Thoracic aorta (tissue), 2 donors: ENCODE measurements around the gene SLC17A2. TPM values are rescaled to one million over a fixed set of nuclear protein-coding genes. Genes with fewer than 3 reads are reported as not detected.

Experiments used
- ATAC-seq: fragments of 150-250 bp; one replicate; pipeline ENCODE4 v1.8.0; 2017; ENCODE audit warnings: low read depth; ENCODE audit not compliant: insufficient number of reproducible peaks, low FRiP score
- DNase-seq: peaks from one replicate; pipeline ENCODE4 v3.0.0-alpha.2; 2020; ENCODE audit warnings: low spot score
- H3K27ac ChIP-seq, 2 donors: fragments of 200-600 bp; sonication (generic); 1 replicate in 1 of 2; 2 replicates in 1 of 2; pipeline ENCODE4 v1.5.1; 2016; ENCODE audit warnings: mild to moderate bottlenecking in 2 of 2, moderate library complexity in 2 of 2
- H3K27me3 ChIP-seq: fragments of 200-600 bp; sonication (generic); replicated peaks from 2 replicates; pipeline ENCODE4 v1.6.0; 2016; ENCODE audit warnings: mild to moderate bottlenecking; ENCODE audit not compliant: insufficient read depth
- H3K36me3 ChIP-seq: fragments of 200-600 bp; sonication (generic); one replicate; pipeline ENCODE4 v1.5.1; 2016
- H3K4me1 ChIP-seq, 2 donors: fragments of 200-600 bp; sonication (generic); 1 replicate in 1 of 2; 2 replicates in 1 of 2; pipeline versions ENCODE4 v1.5.1 to v1.6.0; 2016; ENCODE audit warnings: low read depth in 2 of 2, mild to moderate bottlenecking in 1 of 2; ENCODE audit not compliant: control insufficient read depth in 1 of 2
- H3K4me3 ChIP-seq: fragments of 200-600 bp; sonication (generic); 2 replicates; pipeline ENCODE4 v1.5.1; 2016; ENCODE audit warnings: mild to moderate bottlenecking
- H3K9me3 ChIP-seq: fragments of 200-600 bp; sonication (generic); 2 replicates; pipeline ENCODE4 v1.5.1; 2016
- total RNA-seq, 2 donors: library from RNA; depleted of rRNA; stranded (reverse); fragments of >200 nt; gene quantifications; one replicate each; pipeline versions ENCODE4 v1.1.0 to v1.2.3, GENCODE V29; 2016
- TF ChIP-seq, protein P1 (sequence below): fragments of 200-600 bp; sonication (generic); IDR thresholded peaks from one replicate; pipeline ENCODE4 v1.5.1; 2019; ENCODE audit warnings: antibody characterized with exemption

Gene SLC17A2, protein sequence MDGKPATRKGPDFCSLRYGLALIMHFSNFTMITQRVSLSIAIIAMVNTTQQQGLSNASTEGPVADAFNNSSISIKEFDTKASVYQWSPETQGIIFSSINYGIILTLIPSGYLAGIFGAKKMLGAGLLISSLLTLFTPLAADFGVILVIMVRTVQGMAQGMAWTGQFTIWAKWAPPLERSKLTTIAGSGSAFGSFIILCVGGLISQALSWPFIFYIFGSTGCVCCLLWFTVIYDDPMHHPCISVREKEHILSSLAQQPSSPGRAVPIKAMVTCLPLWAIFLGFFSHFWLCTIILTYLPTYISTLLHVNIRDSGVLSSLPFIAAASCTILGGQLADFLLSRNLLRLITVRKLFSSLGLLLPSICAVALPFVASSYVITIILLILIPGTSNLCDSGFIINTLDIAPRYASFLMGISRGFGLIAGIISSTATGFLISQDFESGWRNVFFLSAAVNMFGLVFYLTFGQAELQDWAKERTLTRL
- total RNA-seq: not detected

DNA sequence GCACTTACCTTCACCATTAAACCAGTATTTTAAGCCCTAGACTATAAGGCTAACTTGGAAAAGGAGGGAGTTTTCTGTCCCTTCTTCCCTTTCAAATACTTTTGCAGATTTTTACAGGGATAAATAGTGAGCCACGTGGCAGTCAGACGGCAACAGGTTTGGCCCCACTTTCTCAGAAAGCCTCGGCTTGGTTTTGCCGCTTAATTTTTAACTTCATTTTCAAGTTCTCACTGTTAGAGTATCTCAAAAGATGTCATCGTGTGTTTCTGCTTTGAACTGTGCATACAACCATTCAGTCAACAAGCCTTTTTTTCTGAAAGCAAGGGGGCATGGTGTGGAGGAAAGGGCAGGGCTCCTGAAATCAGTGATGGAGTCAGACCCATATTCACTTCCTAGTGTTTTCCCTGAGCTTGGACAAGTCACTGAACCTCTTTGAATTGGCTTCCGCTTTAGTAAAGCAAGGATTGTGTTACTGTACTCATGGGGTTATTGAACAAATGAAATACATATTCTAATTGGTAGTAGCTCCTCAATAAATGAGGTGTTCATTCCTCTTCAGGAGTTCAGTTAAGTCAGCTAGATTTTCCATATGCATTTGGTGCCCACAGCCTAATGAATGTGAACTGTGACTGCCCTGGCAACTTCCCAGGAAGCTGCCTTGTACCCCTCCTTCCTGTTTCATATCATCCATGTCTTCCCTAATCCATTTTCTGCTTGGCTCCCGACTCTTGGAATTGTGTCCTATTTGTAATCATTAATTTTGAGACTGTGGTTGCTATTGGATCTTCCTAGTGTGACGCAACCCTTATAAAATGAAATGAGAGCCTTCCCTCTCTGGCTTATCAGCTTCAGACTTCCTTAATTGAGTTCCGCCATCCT lies at the start of gene SLC17A2:
Gene SLC17A2 (minus strand): TSS at position 160 of the 879 bp plus-strand sequence. CDS start 4,895 bp downstream, outside the sequence.
- H3K36me3 ChIP-seq: no peaks in the 10 kb centered on the region
- TF ChIP-seq, protein P1, sequence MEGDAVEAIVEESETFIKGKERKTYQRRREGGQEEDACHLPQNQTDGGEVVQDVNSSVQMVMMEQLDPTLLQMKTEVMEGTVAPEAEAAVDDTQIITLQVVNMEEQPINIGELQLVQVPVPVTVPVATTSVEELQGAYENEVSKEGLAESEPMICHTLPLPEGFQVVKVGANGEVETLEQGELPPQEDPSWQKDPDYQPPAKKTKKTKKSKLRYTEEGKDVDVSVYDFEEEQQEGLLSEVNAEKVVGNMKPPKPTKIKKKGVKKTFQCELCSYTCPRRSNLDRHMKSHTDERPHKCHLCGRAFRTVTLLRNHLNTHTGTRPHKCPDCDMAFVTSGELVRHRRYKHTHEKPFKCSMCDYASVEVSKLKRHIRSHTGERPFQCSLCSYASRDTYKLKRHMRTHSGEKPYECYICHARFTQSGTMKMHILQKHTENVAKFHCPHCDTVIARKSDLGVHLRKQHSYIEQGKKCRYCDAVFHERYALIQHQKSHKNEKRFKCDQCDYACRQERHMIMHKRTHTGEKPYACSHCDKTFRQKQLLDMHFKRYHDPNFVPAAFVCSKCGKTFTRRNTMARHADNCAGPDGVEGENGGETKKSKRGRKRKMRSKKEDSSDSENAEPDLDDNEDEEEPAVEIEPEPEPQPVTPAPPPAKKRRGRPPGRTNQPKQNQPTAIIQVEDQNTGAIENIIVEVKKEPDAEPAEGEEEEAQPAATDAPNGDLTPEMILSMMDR: no peak
- peaks cover 3 to 18% of the 10 kb centered on the region in 2 donors for H3K4me1 ChIP-seq
- no peak for ATAC-seq
- H3K27me3 ChIP-seq: no peaks in the 10 kb centered on the region
- no peak within 1 kb of the TSS for H3K4me3 ChIP-seq
- H3K27ac ChIP-seq: no peak within 1 kb of the TSS
- DNase-seq: no peak
- no peaks in the 10 kb centered on the region for H3K9me3 ChIP-seq

DNA sequence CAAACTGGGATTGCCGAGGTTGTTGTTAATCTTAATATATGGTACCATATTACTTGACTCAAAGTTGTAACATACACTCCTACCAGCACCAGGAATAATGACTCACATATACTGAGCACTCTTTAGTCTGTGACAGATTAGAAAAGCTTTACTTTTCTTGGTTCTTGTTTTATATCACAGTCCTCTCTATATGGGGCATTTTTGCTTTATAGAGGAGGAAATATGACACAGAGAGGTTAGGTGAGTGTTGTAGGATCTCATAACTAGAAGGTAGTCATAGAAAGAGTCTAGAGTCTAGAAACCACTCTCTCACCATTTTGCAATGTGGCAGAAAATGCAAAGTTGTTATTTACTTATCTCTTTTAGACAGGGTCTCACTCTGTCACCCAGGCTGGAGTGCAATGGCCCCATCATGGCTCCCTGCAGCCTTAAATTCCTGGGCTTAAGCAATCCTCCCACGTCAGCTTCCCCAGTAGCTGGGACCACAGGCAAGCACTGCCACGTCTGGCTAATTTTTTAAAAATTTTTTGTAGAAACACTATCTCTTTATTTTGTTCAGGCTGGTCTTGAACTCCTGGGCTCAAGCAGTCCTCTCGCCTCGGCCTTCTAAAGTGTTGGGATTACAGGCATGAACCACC lies 45.6 kb upstream of the SLC17A2 start:
- peaks cover 6 to 15% of the 10 kb centered on the region in 2 donors for H3K4me1 ChIP-seq
- DNase-seq (no peak), ATAC-seq (no peak)
- H3K27me3 ChIP-seq: no peaks in the 10 kb centered on the region
- H3K4me3 ChIP-seq: no peak overlapping the region
- H3K27ac ChIP-seq: no peak overlapping the region
- H3K36me3 ChIP-seq: peaks cover 55% of the 10 kb centered on the region
- no peaks in the 10 kb centered on the region for H3K9me3 ChIP-seq
- TF ChIP-seq, protein P1: no peak

DNA sequence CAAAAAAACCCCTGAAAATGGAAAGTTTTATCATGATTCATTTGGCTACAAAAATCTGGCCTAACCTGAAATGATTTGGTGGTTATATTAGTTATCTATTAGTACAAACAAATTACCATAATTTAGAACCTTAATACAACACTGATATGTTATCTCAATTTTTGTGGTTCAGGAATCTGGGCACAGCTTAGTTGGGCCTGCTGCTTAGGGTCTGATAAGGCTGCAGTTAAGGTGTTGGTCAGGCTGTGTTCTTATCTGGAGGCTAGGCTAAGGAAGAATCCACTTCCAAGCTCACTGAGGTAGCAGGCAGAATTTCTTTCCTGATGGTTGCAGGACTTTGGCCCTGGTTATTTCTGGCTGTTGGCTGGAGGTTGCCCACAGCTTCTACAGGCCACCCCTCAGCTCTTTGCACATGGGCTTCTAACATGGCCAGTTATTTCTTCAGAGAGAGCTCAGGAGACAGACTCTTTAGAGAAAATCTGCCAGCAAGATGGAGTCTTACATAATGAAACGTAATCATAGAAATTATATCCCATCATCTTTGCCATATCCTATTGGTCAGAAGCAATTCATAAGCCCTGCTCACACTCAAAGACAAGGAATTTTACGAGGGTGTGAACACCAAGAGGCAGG lies 43.5 kb upstream of the SLC17A2 start:
- TF ChIP-seq, protein P1: no peak
- DNase-seq (no peak), ATAC-seq (no peak)
- peaks cover 61% of the 10 kb centered on the region for H3K36me3 ChIP-seq
- peaks cover 21 to 25% of the 10 kb centered on the region in 2 donors for H3K4me1 ChIP-seq
- no peak overlapping the region for H3K27ac ChIP-seq
- H3K4me3 ChIP-seq: no peak overlapping the region
- H3K27me3 ChIP-seq: no peaks in the 10 kb centered on the region
- no peaks in the 10 kb centered on the region for H3K9me3 ChIP-seq

DNA sequence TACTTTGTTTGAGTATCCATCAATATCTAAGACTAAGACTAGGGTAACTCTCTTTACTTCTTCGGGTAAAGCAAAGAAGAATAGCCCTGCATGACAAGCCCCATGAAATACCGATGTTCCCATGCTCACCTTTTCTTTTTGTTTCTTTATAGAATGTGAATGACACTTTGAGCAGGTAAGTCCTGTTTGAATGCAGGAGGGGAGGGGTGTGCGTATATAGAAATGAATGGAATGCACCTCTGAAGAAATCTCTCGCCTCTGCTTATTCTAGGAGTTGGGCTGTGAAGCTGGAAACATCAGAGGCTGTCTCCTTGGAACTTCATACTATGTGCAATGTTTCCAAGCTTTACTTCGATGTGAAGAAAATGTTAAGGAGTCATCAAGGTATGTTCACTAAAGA lies 42.4 kb upstream of the SLC17A2 start:
- no peak for ATAC-seq
- Histone ChIP-seq H3K4me1 (peaks cover 30 to 36% of the 10 kb centered on the region in 2 donors), H3K4me3 (no peak overlapping the region), H3K36me3 (peaks cover 57% of the 10 kb centered on the region), H3K27ac (no peak overlapping the region), H3K27me3 (no peaks in the 10 kb centered on the region), H3K9me3 (no peaks in the 10 kb centered on the region)
- DNase-seq: no peak
- TF ChIP-seq, protein P1: no peak
